COLO668 (cell line): ENCODE measurements around the gene ANKRD11.
"Not testable (repeated sequence)": the region's sequence is repeated elsewhere in the genome, so short reads cannot be mapped to it uniquely, and the experiment has no call there.

Experiments used
- DNase-seq: peaks from one replicate; lab custom pipeline; 2025; ENCODE audit not compliant: unreplicated experiment; lab: John Stamatoyannopoulos, UW

ANKRD11 gene

GRCh38 chr16:89318871-89319630, 171.3 kb downstream of the ANKRD11 start:
- DNase-seq = no peak

GRCh38 chr16:89318430-89318758, 172.0 kb downstream of the ANKRD11 start:
- DNase-seq = no peak

GRCh38 chr16:89317729-89318429, 172.5 kb downstream of the ANKRD11 start:
- no peak for DNase-seq

GRCh38 chr16:89317101-89317671, 173.2 kb downstream of the ANKRD11 start:
- DNase-seq = no peak

GRCh38 chr16:89316701-89317100, 173.7 kb downstream of the ANKRD11 start:
- no peak for DNase-seq

GRCh38 chr16:89315791-89316581, 174.4 kb downstream of the ANKRD11 start:
- no peak for DNase-seq

GRCh38 chr16:89315271-89315670, 175.1 kb downstream of the ANKRD11 start:
- no peak for DNase-seq

GRCh38 chr16:89314854-89315253, 175.5 kb downstream of the ANKRD11 start:
- DNase-seq = no peak

- no peak for DNase-seq
Observed at GRCh38 chr16:89314357-89314756, 176.0 kb downstream of the ANKRD11 start.

GRCh38 chr16:89313583-89313982, 176.8 kb downstream of the ANKRD11 start:
- no peak for DNase-seq

- no peak for DNase-seq
Observed at GRCh38 chr16:89312598-89313299, 177.6 kb downstream of the ANKRD11 start.

GRCh38 chr16:89312194-89312593, 178.2 kb downstream of the ANKRD11 start:
- DNase-seq = no peak

GRCh38 chr16:89311636-89312035, 178.7 kb downstream of the ANKRD11 start:
- no peak for DNase-seq

- no peak for DNase-seq
Observed at GRCh38 chr16:89309438-89310122, 180.8 kb downstream of the ANKRD11 start.

GRCh38 chr16:89308391-89309333, 181.7 kb downstream of the ANKRD11 start:
- DNase-seq = peak; percentile 20

GRCh38 chr16:89307421-89307805, 182.9 kb downstream of the ANKRD11 start:
- no peak for DNase-seq

- not testable (repeated sequence) for DNase-seq
Observed at GRCh38 chr16:89306457-89307420, 183.6 kb downstream of the ANKRD11 start.
